PC-3 (cell line): ENCODE measurements around the gene SCAPER.

Experiments
- CTCF ChIP-seq: fragments of 300-600 bp; sonication (generic); conservative IDR thresholded peaks from 2 replicates; pipeline ENCODE4 v1.5.1; 2017; ENCODE audit warnings: antibody characterized with exemption, low read depth, mild to moderate bottlenecking, low read length
- EZH2 ChIP-seq: fragments of 300-600 bp; sonication (generic); IDR thresholded peaks from one replicate; pipeline ENCODE4 v1.6.1; 2017; ENCODE audit warnings: antibody characterized with exemption, mild to moderate bottlenecking, low read length; ENCODE audit not compliant: unreplicated experiment

DNA sequence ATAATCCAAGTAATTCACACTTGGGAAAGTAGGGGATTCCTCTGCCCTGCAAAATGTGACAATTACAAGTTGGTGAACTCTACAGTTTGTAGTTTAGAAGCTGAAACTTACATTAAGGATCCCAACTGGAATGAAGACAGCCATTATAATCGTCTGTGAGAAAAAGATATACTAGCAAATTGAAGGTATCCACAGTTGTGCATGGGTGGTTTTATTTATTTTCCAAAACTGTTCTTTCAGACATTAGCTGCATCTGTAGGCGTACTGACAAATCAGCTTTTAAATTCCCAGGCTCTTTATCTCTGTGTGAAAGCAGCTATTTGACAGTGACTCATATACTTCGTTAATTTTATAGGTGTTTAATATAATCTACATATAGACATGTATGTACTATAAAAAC is 581.1 kb downstream of the SCAPER start:
- TF ChIP-seq CTCF (no peak), EZH2 (no peak)
